HG02885 (cell line): Measurements from ENCODE around the gene KCNQ4.

ENCODE experiments used
- ATAC-seq: cut with Tn5 transposase; IDR thresholded peaks from one replicate; pipeline ENCODE4 v1.9.1; 2021; ENCODE audit warnings: mild to moderate bottlenecking; ENCODE audit not compliant: unreplicated experiment, poor library complexity

Gene KCNQ4

GRCh38 chr1:40856116-40856515, 72.5 kb downstream of the KCNQ4 start:
- no peak for ATAC-seq

DNA sequence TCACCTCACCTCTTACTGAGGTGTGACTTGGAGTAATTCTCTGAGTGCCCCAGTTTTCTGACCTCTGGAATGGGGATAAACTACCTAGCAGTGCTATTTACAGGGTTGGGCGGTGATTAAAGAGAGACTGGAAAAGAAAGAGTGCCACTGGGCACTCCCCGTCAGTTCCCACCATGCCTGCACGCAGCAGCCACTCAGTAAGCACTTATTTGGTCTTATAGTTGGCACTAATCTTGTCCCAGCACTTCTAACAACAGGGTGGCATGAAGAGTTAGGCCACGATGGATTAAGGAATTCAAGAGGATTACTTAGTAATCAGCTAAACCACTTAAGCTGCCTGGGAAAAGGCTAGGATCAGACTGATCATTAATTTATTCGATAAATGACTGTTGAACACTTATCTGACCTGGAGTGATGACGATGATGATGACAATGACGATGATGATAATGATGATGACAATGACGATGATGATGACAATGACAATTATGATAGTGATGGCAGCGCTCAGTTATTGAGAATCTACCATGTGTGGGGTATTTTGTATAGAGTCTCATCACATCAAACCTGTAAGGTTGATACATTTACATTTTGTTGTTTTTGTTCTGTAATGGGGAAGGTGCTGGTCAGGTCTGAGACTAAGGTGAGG, 73.2 kb downstream of the KCNQ4 start:
- ATAC-seq: no peak

GRCh38 chr1:40857737-40858136, 74.2 kb downstream of the KCNQ4 start:
- no peak for ATAC-seq

GRCh38 chr1:40858856-40859416, 75.3 kb downstream of the KCNQ4 start:
- no peak for ATAC-seq

DNA sequence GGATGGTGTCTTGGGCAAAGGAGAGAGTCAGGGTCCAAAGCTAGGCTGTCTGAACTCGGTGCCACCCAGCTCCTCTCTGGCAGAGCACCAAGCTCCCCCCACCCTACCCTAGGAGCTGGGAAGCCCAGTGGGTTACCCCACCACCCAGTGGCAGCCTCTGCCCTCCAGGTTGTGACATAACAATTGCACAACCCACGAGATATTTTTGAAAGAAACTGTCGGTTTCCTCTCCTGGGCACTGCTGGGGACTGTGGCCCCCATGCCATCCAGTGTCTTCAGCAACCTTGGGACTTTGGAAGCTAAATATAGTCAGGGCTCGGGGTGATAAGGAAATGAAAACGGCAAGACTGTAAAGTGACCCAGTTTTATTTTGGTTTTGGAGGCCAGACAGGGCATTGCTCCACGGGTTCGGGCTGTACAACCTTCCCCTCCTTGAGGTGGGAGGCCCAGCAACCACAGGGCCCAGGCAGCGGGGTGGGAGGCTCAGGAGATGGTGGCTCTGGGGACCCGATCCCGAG, 77.2 kb downstream of the KCNQ4 start:
- no peak for ATAC-seq

GRCh38 chr1:40861224-40862003, 77.8 kb downstream of the KCNQ4 start:
- peak; percentile 5 for ATAC-seq

DNA sequence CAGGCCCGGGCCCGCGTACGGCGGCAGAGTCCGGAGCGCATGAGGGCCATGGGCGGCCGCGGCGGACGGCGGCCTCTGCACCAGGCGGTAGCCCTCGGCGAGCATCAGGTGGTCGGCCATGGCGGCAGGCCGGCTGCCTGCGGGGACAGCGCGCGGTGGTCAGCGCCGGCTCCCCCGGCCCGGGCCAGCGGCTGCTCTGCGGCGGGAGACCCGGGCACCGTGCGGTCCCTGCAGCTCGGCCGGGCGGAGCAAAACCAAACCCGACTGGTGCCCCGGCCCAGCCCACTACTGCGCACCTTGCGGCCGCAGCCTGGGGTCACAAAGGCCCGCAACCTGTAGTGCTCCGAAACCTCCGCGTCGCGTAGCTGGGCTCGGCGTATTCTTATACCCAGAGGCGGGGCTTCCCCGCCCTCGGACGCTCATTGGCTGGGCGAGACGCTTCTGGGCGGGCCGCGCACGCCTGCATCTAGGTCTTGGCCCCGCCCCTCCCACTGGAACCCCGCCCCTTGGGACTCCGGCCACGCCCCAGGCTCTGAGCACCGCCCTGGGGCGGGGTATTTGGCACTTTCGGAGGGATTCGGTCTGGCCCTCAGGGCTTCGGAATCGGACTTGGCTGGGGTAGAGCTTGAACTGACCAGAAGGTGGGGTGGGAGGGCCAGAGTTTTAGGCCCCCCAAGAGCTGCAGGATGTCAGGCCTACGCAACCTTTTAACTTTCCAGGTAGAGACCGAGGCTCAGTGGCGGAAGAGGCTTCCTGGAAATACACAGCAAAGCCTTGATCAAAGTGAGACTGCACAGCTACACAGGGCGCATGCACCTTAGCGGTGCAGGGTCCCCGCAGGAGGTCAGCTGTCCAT, 78.6 kb downstream of the KCNQ4 start, which contains the start of gene CITED4:
Gene CITED4, minus strand, starts transcription at position 356 of the 856 bp plus-strand sequence. Its CDS starts 236 bp downstream, at position 120.
- peak; percentile 94 for ATAC-seq

- ATAC-seq: no peak
These were observed 84.6 kb downstream of the KCNQ4 start for GRCh38 chr1:40868051-40868723.

DNA sequence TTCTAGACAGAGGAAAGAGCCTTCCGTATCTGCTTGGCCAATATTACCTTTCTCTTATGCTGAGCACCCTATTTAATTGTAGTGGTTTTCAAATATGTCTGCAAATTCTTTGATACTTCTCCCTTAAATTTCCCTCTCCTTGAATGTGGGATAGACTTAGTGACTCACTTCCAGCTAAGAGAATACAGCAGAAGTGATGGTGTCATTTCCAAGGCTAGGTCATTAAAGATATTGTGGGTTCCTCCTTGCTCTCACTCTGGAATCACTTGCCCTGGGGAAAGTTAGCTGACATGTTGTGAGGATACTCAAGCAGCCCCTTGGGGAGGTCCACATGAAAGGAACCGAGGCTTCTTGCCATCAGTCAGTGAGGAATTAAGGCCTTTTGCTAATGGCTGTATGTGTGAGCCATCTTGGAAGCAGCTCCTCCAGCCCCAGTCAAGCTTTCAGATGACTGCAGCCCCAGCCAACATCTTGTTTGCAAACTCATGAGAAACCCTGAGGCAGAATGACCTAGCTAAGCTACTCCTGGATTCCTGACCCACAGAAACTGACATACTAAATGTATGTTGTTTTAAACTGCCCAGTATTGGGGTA, 86.6 kb downstream of the KCNQ4 start:
- ATAC-seq: no peak

DNA sequence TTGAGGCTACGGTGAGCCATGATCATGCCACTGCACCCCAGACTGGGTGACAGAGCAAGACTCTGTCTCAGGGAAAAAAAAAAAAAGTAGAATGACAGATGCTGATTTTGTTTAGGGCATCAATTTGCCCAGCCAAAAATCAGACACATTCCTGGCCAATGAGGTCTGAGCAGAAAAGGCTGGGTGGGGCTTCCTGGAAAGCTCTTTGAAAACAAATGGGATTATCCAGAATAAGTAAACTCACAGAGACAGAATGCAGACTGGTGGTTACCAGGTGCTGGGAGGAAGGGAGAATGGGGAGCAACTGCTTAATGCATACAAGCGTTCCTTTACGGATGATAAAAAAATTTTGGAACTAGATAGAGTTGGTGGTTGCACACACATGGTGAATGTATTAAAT, 88.7 kb downstream of the KCNQ4 start:
- no peak for ATAC-seq

DNA sequence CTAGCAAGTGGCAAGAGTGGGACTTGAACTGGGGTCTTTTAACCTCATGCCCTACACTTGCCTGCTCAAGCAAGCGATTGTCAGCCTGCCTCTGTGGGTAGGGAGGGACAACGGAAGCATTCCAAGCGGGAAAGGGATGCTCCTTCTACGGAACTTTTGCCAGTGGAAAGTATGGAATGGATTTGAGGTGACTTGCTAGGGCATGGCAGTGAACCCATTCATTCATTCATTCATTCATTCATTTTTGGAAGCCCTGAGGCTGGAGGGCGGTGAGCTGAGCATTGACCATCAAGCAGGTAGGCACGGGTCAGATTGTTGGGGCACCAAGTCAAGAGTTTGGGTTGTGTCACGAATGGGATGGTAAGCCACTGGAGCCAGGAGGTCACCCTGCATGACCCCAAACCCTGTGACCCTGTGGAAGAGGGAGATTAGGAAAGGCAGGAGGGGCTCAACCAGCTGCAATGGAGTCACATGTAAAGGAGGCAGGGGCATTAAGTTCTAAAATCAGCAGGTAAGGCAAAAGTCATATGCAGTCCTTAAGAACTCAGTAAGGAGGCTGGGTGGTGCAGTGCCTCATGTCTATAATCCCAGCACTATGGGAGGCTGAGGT, 90.4 kb downstream of the KCNQ4 start:
- no peak for ATAC-seq

GRCh38 chr1:40876436-40876761, 92.8 kb downstream of the KCNQ4 start:
- no peak for ATAC-seq

- no peak for ATAC-seq
These were observed 93.3 kb downstream of the KCNQ4 start for GRCh38 chr1:40876891-40877290.

- ATAC-seq: no peak
These were observed 94.1 kb downstream of the KCNQ4 start for GRCh38 chr1:40877698-40878097.

GRCh38 chr1:40878906-40879305, 95.3 kb downstream of the KCNQ4 start:
- ATAC-seq: no peak

DNA sequence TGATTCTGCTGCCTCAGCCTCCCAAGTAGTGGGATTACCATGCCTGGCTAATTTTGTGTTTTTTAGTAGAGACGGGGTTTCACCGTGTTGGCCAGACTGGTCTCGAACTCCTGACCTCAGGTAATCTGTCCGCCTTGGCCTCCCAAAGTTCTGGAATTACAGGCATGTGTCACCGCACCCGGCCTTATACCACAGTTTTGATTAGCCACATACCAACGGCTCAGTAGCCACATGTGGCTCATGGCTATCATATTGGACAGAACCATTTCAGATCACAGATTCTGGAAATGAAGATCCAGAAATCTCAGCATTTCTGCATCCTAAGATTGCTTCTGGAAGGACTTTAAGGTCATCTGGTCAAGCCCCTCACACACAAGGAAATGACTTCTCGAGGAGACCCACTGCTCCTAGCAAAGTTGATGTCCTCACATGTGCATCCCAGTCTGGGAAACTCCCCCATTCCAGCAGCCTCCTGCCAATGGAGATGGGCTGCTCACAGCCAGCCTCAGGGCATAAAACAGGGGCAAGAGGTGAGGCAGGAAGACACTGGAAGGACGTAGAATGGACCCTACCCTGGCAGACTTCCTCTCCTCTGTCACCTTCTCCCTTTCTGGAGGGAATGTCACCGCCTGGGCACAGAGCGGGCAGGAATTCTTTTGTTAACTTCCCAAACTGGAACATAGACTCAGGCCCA, 96.0 kb downstream of the KCNQ4 start:
- no peak for ATAC-seq

DNA sequence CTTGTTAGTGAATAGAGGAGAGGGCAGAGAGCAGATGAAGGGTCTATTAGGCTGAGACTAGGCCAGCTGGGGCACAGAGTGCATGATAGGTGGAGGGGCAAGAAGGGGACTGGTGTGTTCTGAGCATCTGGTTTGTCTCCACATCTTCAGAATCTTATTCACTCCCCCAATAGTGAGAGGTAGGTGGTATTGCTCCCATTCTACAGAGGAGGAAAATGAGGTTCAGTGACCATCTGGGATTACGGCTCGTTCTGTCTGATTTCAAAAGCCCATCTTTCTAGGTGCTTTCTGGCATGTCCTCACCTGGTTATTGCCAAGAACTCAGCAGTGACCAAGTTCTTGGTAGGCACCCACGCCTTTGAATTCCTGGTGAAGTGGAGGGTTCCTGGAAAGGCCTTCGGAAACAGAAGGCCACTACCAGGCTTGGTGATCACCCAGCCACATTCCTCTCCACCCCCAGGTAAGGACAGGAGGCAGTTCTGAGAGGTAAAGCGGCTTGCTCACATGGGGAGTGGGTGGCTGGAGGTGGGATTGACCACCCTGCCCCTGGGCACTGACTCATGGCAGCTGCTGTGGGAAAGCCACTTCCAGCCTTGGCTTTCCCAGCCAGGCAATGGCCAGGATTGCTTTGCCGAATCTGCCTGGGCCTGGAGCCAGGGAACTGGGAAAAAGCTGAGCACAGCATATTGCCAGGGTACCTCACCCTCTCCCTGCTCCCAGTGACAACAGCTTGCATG, 97.4 kb downstream of the KCNQ4 start:
- ATAC-seq: no peak
